ENCODE measurements around the gene OASL. TPM values are rescaled to one million over a fixed set of nuclear protein-coding genes. Genes with fewer than 3 reads are reported as not detected.

The OASL gene
- polyA plus RNA-seq, 1 donor from 2014 or later: 0.42 TPM

GRCh38 chr12:120999191-121000120 is 39.6 kb downstream of the OASL start:
- no peaks in the 10 kb centered on the region for H3K27me3 ChIP-seq (ENCODE audit: insufficient read depth, low read depth, low read length)
- no peaks in the 10 kb centered on the region for H3K9me3 ChIP-seq (ENCODE audit: low read length)
- peaks cover 2% of the 10 kb centered on the region for H3K36me3 ChIP-seq (ENCODE audit: insufficient read depth, low read length)
- no peak overlapping the region for H3K27ac ChIP-seq (ENCODE audit: low read length)
- H2AFZ ChIP-seq (ENCODE audit: low read depth, low read length): no peak overlapping the region
- H3F3A ChIP-seq (ENCODE audit: insufficient read depth, low read length, poor library complexity, severe bottlenecking): no peaks in the 10 kb centered on the region
- H4K20me1 ChIP-seq (ENCODE audit: insufficient read depth): no peaks in the 10 kb centered on the region
- no peak overlapping the region for H3K4me3 ChIP-seq (ENCODE audit: low read length)
- no peak overlapping the region for H3K9ac ChIP-seq (ENCODE audit: low read length)
- TF ChIP-seq EZH2 (IDR thresholded peaks at IDR 0.05; ENCODE audit: borderline replicate concordance, insufficient read depth, low read length, poor library complexity, severe bottlenecking) (no peak), EP300 (conservative IDR thresholded peaks at IDR 0.05; ENCODE audit: poor library complexity, severe bottlenecking) (no peak), CTCF (IDR thresholded peaks at IDR 0.05; ENCODE audit: poor library complexity, severe bottlenecking) (no peak), REST (IDR thresholded peaks at IDR 0.05; ENCODE audit: borderline replicate concordance) (no peak), SMC3 (conservative IDR thresholded peaks at IDR 0.05; ENCODE audit: poor library complexity) (no peak), RAD21 (conservative IDR thresholded peaks at IDR 0.05) (no peak), MXI1 (conservative IDR thresholded peaks at IDR 0.05; ENCODE audit: poor library complexity, severe bottlenecking) (no peak), TAF1 (IDR thresholded peaks at IDR 0.05; ENCODE audit: low read depth) (no peak)
- H3K9me2 ChIP-seq (ENCODE audit: insufficient read depth, low read length): no peaks in the 10 kb centered on the region
- H3K79me2 ChIP-seq (replicated peaks; ENCODE audit: insufficient read depth, low read length): no peaks in the 10 kb centered on the region
- no peak overlapping the region for H3K4me2 ChIP-seq (ENCODE audit: low read length)

GRCh38 chr12:120998435-120998834 is 40.6 kb downstream of the OASL start:
- no peaks in the 10 kb centered on the region for H3K79me2 ChIP-seq (replicated peaks; ENCODE audit: insufficient read depth, low read length)
- H3F3A ChIP-seq (ENCODE audit: insufficient read depth, low read length, poor library complexity, severe bottlenecking): no peaks in the 10 kb centered on the region
- no peak overlapping the region for H3K4me2 ChIP-seq (ENCODE audit: low read length)
- no peaks in the 10 kb centered on the region for H3K9me3 ChIP-seq (ENCODE audit: low read length)
- H3K27ac ChIP-seq (ENCODE audit: low read length): no peak overlapping the region
- H2AFZ ChIP-seq (ENCODE audit: low read depth, low read length): no peak overlapping the region
- no peaks in the 10 kb centered on the region for H4K20me1 ChIP-seq (ENCODE audit: insufficient read depth)
- no peaks in the 10 kb centered on the region for H3K36me3 ChIP-seq (ENCODE audit: insufficient read depth, low read length)
- no peaks in the 10 kb centered on the region for H3K27me3 ChIP-seq (ENCODE audit: insufficient read depth, low read depth, low read length)
- no peak overlapping the region for H3K4me3 ChIP-seq (ENCODE audit: low read length)
- no peak overlapping the region for H3K9ac ChIP-seq (ENCODE audit: low read length)
- no peaks in the 10 kb centered on the region for H3K9me2 ChIP-seq (ENCODE audit: insufficient read depth, low read length)
- no peak for TF ChIP-seq EZH2 (IDR thresholded peaks at IDR 0.05; ENCODE audit: borderline replicate concordance, insufficient read depth, low read length, poor library complexity, severe bottlenecking)
- TF ChIP-seq EP300 (conservative IDR thresholded peaks at IDR 0.05; ENCODE audit: poor library complexity, severe bottlenecking): no peak
- no peak for TF ChIP-seq SMC3 (conservative IDR thresholded peaks at IDR 0.05; ENCODE audit: poor library complexity)
- no peak for TF ChIP-seq REST (IDR thresholded peaks at IDR 0.05; ENCODE audit: borderline replicate concordance)
- TF ChIP-seq MXI1 (conservative IDR thresholded peaks at IDR 0.05; ENCODE audit: poor library complexity, severe bottlenecking): no peak
- TF ChIP-seq POLR2AphosphoS5 (IDR thresholded peaks at IDR 0.05): no peak
- no peak for TF ChIP-seq TAF1 (IDR thresholded peaks at IDR 0.05; ENCODE audit: low read depth)
- no peak for TF ChIP-seq RAD21 (conservative IDR thresholded peaks at IDR 0.05)
- no peak for TF ChIP-seq CTCF (IDR thresholded peaks at IDR 0.05; ENCODE audit: poor library complexity, severe bottlenecking)
